ENCODE results near the gene SERPINB10. TPM values are rescaled to one million over a fixed set of nuclear protein-coding genes. Genes with fewer than 3 reads are reported as not detected.

The SERPINB10 gene
- total and polyA plus RNA-seq, 2 of the 8 experiments (the other 6 are each of a cell fraction or from before 2014, with no cell fraction given), result not detected

DNA sequence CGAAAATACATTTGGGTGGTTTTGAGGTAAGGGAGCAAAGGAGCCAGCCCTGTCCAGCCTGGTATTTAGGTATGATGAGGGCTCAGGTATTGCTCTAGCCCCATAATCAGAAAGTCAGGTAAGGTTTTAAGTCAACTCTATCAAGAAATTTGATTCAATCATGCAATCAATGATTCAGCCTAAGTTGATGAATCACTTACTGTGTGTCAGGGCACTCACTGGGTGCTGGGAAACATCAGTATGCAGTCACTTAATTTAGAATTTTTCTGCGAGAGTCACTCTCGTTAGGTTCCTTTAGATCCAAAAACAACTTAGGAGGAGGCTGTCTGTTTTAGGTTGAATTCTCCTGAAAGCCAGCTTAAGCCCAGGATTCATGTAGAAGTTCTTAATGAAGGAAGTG lies 37.9 kb upstream of the SERPINB10 start (continued):
- TF ChIP-seq TAF7 (optimal IDR thresholded peaks at IDR 0.05; ENCODE audit: borderline replicate concordance, low read depth, low read length), result no peak

Data from H1 (cell line).